AG10803 (cell line): ENCODE results near the gene IL1R1.

Source experiments
- DNase-seq: peaks from one replicate; pipeline ENCODE4 v3.0.0; 2010; ENCODE audit warnings: low read depth
- H3K4me3 ChIP-seq: 2 replicates; pipeline ENCODE4 v1.5.1; 2011; ENCODE audit warnings: mild to moderate bottlenecking, low read length, control low read depth
- TF ChIP-seq, protein P1 (sequence below): conservative IDR thresholded peaks from 2 replicates; pipeline ENCODE4 v1.5.1; 2011; ENCODE audit warnings: mild to moderate bottlenecking, low read length, control low read depth, inconsistent platforms

The IL1R1 gene

DNA sequence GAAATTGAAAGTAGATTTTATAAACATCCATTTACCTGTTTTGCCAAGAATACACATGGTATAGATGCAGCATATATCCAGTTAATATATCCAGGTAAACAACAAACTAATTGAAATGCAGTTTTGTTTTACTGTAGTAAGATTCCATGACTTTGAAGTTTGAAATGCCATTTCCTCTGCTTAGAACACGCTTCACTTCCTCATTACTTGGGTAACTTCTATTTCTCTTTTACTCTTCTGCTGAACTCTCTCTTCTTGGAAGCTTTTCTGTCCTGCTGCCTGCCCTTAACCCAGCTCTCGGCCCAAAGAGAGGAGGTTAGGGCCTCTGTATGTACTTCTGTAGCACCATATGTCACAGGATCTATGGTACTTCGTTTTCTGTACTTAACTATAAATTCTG is 30.2 kb downstream of the IL1R1 start:
- TF ChIP-seq, protein P1, sequence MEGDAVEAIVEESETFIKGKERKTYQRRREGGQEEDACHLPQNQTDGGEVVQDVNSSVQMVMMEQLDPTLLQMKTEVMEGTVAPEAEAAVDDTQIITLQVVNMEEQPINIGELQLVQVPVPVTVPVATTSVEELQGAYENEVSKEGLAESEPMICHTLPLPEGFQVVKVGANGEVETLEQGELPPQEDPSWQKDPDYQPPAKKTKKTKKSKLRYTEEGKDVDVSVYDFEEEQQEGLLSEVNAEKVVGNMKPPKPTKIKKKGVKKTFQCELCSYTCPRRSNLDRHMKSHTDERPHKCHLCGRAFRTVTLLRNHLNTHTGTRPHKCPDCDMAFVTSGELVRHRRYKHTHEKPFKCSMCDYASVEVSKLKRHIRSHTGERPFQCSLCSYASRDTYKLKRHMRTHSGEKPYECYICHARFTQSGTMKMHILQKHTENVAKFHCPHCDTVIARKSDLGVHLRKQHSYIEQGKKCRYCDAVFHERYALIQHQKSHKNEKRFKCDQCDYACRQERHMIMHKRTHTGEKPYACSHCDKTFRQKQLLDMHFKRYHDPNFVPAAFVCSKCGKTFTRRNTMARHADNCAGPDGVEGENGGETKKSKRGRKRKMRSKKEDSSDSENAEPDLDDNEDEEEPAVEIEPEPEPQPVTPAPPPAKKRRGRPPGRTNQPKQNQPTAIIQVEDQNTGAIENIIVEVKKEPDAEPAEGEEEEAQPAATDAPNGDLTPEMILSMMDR: no peak
- DNase-seq: no peak
- no peak overlapping the region for H3K4me3 ChIP-seq

DNA sequence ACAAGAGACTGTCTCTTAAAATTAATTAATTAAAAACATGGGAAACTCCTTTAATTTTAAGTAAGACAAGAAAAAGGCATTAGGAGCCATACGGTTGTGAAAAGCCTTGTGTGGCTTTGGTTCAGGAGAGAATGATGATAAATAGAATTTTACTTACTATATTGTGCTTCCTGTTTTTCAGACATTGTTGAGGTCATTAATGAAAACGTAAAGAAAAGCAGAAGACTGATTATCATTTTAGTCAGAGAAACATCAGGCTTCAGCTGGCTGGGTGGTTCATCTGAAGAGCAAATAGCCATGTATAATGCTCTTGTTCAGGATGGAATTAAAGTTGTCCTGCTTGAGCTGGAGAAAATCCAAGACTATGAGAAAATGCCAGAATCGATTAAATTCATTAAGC is 33.6 kb downstream of the IL1R1 start:
- TF ChIP-seq, protein P1: no peak
- H3K4me3 ChIP-seq: no peak overlapping the region
- DNase-seq: no peak

DNA sequence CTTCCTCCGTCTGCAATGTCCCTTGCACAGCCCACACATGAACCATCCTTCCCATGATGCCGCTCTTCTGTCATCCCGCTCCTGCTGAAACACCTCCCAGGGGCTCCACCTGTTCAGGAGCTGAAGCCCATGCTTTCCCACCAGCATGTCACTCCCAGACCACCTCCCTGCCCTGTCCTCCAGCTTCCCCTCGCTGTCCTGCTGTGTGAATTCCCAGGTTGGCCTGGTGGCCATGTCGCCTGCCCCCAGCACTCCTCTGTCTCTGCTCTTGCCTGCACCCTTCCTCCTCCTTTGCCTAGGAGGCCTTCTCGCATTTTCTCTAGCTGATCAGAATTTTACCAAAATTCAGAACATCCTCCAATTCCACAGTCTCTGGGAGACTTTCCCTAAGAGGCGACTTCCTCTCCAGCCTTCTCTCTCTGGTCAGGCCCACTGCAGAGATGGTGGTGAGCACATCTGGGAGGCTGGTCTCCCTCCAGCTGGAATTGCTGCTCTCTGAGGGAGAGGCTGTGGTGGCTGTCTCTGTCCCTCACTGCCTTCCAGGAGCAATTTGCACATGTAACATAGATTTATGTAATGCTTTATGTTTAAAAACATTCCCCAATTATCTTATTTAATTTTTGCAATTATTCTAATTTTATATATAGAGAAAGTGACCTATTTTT is 35.4 kb downstream of the IL1R1 start:
- TF ChIP-seq, protein P1: no peak
- H3K4me3 ChIP-seq: no peak overlapping the region
- DNase-seq: no peak

DNA sequence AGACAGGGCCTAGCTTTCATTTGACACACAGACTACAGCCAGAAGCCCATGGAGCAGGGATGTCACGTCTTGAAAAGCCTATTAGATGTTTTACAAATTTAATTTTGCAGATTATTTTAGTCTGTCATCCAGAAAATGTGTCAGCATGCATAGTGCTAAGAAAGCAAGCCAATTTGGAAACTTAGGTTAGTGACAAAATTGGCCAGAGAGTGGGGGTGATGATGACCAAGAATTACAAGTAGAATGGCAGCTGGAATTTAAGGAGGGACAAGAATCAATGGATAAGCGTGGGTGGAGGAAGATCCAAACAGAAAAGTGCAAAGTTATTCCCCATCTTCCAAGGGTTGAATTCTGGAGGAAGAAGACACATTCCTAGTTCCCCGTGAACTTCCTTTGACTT is 36.5 kb downstream of the IL1R1 start:
- TF ChIP-seq, protein P1: no peak
- H3K4me3 ChIP-seq: no peak overlapping the region
- DNase-seq: no peak

DNA sequence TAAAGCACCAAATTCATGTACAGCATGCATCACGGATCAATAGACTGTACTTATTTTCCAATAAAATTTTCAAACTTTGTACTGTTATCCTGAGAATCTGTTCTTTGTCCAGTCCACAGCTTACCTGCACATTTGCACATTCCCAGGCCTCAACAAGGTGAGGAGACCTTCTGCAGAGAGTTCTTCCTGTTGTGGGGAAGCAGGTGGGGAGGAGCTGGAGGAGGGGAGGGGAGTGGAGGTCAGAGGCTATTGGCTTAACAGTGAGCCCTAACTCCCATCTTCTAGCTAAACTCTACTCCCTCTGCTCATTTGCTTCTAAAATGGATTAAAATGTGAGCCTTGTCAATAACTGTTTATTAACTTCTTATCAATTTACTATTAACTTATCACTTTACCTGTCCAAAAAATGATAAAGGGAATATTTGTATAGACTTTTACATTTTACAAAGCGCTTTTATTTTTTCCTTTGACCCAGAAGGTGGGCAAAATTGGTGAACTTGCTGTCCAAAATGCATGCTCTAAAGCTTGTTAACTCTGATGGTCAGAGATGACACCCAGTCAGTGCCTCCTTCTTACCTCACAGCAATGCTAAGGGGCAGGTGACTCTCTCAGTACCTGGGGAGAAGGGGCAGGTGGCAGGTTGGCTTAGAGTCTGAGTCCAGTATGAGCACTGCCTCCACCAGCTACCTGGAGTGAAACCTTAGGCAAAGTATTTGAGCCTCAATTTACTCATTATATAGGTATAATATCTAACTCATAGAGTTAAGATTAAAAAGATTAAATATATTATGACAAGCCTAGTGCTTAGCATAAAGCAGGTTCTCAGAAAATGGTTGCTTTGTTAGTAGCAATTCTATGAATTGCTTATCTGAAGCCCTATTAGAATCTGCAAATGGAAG is 37.5 kb downstream of the IL1R1 start:
- H3K4me3 ChIP-seq: no peak overlapping the region
- DNase-seq: no peak
- TF ChIP-seq, protein P1: no peak

DNA sequence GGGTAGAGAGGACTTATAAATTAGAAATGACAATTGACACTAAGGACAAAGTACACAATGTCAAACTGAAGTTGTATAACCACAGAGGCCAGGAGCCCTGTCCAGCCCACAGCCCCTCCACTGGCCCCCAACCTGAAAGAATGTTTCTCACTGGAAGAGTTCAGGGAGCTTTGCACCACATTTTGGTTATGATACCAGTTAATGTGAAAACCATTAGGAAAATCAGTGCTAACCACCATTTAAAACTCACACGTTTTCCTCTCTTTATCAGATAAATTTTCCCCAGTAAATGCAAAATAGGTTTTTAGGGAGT is 38.1 kb downstream of the IL1R1 start:
- DNase-seq: no peak
- no peak overlapping the region for H3K4me3 ChIP-seq
- TF ChIP-seq, protein P1: no peak

DNA sequence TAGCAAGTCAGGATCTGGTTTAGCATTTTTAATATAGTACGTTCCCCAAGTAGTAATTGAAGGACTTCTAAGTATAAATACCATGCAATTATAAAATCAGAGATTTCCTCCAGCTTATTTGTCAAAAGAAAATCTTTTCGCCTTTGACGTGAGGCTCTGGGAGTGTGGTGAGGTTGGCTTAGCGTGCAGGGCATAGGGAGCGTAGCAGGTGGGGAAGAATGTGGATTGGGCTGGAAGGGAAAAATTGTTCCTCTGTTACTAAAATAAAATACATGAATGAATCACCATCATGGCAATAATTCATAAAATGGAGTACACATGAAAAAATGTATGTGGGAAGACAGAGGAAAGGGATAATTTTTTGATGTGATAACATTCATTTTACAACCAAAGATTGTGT is 38.8 kb downstream of the IL1R1 start:
- no peak for DNase-seq
- H3K4me3 ChIP-seq: no peak overlapping the region
- TF ChIP-seq, protein P1: no peak
